Inflammatory macrophage treated with lipopolysaccharide for 1 hour (primary cell): ENCODE data around the gene CALML3.
A peak's percentile ranks its signal among the peaks of the same experiment; 100 is the strongest.

Experiments used
- DNase-seq, 2 donors: peaks; one replicate each; pipeline ENCODE4 v3.0.0-alpha.2; 2020 to 2022

Gene CALML3

GRCh38 chr10:5528989-5529701 lies 4.4 kb downstream of the CALML3 start:
- DNase-seq = no peak

- DNase-seq = no peak
These were observed 5.1 kb downstream of the CALML3 start for GRCh38 chr10:5529702-5530411.

- no peak for DNase-seq
These were observed 5.6 kb downstream of the CALML3 start for GRCh38 chr10:5530412-5530806.

- no peak for DNase-seq
These were observed 6.2 kb downstream of the CALML3 start for GRCh38 chr10:5530846-5531557.

GRCh38 chr10:5531558-5532306 lies 7.0 kb downstream of the CALML3 start:
- no peak for DNase-seq

- DNase-seq = no peak
These were observed 7.5 kb downstream of the CALML3 start for GRCh38 chr10:5532307-5532605.

- DNase-seq = no peak
These were observed 7.9 kb downstream of the CALML3 start for GRCh38 chr10:5532618-5533097.

- DNase-seq = no peak
These were observed 8.5 kb downstream of the CALML3 start for GRCh38 chr10:5533098-5533731.

GRCh38 chr10:5534051-5534821 lies 9.5 kb downstream of the CALML3 start:
- no peak for DNase-seq

- peak; percentile 66 to 74 for DNase-seq
These were observed 10.4 kb downstream of the CALML3 start for GRCh38 chr10:5534880-5535856.

GRCh38 chr10:5536486-5537081 lies 11.8 kb downstream of the CALML3 start:
- DNase-seq = no peak

- no peak for DNase-seq
These were observed 12.9 kb downstream of the CALML3 start for GRCh38 chr10:5537684-5538083.

GRCh38 chr10:5538446-5538845 lies 13.7 kb downstream of the CALML3 start:
- DNase-seq = no peak

- no peak for DNase-seq
These were observed 14.3 kb downstream of the CALML3 start for GRCh38 chr10:5538892-5539651.

GRCh38 chr10:5540080-5540479 lies 15.3 kb downstream of the CALML3 start:
- no peak for DNase-seq

GRCh38 chr10:5540891-5541290 lies 16.1 kb downstream of the CALML3 start:
- no peak for DNase-seq

- DNase-seq = no peak
These were observed 17.3 kb downstream of the CALML3 start for GRCh38 chr10:5542100-5542499.

- DNase-seq = no peak
These were observed 18.9 kb downstream of the CALML3 start for GRCh38 chr10:5543623-5544022.

GRCh38 chr10:5544216-5544805 lies 19.6 kb downstream of the CALML3 start:
- no peak for DNase-seq
